Islet precursor cell (in vitro differentiated cells): Measurements from ENCODE around the gene NFS1.
"Not testable (repeated sequence)": the region's sequence is repeated elsewhere in the genome, so short reads cannot be mapped to it uniquely, and the experiment has no call there.

Experiments
- DNase-seq: peaks from one replicate; pipeline ENCODE4 v3.0.0-alpha.2; 2018

Gene NFS1

DNA sequence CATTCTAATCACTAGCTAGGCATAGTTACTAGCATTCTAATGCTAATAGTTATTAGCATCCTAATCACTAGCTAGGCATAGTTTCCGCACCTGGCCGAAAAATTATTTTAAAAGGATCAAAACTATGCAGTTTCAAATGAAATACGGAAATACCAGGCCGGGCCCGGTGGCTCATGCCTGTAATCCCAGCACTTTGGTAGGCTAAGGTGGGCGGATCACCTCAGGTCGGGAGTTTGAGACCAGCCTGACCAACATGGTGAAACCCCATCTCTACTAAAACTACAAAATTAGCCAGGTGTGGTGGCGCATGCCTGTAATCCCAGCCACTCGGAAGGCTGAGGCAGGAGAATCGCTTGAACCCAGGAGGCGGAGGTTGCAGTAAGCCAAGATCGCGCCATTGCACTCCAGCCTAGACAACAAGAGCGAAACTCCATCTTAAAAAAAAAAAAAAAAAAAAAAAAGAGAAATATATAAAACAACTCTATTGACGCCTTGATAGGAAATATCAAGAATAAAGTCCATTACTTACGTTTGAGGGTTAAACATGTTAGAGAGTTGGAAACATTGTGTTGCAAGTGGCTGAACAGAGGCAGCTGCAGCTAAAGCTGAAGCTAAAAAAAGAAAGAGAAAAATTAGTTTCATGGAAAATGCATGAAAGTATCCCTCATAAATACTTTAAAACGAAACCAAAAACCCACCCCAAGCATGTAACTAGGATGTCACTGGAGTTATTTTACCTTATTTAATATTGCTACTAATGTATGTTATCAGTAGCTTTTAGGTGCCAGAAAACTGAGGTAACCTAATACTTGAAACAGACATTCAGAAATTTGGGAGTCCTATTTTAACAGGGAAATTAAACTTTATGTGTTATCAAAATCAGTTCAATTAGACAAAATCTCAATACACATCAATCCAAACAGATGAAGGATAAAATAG is 7.7 kb upstream of the NFS1 start:
- not testable (repeated sequence) for DNase-seq

DNA sequence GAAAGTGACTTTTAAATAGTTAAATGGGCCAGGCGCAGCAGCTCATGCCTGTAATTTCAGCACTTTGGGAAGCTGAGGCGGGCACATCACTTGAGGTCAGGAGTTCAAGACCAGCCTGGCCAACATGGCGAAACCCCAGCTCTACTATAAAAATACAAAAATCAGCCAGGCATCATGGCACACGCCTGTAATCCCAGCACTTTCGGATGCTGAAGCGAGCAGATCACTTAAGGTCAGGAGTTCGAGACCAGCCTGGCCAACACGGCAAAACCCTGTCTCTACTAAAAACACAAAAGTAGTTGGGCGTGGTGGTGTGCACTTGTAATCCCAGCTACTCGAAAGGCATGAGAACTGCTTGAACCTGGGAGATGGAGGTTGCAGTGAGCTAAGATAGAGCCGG is 6.7 kb upstream of the NFS1 start:
- DNase-seq = not testable (repeated sequence)

DNA sequence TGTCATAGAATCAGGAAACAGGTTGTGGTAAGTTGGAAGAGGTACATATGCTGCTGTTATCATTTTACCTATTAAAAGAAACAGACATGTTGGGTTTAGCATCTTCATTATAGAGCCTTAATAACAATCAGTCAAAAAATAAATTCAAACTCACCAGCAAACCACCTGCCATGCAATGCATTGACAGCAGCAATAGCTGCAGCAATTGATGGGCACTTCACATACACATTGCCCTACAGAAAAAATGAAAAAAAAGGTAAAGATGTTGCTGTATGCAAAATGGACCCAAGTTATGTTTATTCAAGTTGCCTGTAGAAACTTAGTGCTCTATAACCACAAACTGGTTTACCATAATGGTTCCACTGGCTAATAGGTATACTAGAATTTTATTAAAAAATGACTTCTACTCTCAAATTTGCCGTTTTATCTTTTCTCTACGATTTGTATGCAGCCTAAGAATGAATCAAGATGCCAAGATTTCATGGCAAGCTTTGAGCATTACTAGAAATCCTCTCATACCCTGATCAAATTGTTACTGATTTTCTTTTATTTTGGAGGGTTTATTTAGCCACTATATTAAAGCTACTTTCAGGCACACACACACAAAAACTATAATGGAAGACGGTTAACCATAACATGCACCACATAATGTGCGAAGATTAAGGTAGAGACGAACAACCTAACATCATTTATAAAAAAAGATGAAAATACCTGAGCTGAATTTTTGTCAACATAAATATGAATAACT is 5.5 kb upstream of the NFS1 start:
- DNase-seq = no peak

DNA sequence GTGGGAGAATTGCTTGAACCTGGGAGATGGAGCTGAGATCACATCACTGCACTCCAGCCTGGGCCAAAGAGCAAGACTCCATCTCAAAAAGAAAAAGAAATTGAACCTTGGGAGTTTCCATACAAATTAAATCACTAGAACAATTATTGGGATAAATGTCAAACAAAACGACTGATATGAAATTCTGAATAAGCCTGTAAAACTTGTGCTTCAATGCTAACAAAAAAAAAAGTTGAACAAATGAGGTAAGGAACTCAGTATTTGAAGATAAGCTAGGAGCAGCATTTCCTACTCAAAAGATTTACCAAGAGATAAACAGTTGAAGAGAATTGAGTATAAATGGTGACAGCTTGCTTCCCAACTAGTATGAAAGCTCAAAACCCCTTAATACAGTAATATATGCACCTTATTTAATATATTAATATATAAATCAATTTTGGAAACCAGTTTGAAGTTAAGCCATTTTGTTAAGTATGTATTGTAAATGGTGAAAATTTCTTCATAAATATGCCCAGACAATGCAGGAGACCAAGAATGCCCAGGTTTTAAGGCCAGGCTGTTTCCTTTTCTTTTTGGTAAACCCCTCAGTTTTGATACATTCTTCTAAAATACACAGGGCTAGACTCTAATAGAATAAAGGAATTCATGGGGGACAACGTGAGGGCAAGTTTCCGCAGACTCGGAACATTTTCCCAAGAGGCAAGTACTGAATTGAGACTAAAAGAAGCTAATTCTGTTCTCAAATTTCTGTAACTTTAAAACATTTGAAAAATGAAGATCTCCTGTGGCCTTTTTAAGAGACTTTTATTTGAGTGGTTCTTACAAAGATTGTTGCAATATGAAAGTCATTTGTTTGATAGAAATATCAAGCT is 3.9 kb upstream of the NFS1 start:
- no peak for DNase-seq

DNA sequence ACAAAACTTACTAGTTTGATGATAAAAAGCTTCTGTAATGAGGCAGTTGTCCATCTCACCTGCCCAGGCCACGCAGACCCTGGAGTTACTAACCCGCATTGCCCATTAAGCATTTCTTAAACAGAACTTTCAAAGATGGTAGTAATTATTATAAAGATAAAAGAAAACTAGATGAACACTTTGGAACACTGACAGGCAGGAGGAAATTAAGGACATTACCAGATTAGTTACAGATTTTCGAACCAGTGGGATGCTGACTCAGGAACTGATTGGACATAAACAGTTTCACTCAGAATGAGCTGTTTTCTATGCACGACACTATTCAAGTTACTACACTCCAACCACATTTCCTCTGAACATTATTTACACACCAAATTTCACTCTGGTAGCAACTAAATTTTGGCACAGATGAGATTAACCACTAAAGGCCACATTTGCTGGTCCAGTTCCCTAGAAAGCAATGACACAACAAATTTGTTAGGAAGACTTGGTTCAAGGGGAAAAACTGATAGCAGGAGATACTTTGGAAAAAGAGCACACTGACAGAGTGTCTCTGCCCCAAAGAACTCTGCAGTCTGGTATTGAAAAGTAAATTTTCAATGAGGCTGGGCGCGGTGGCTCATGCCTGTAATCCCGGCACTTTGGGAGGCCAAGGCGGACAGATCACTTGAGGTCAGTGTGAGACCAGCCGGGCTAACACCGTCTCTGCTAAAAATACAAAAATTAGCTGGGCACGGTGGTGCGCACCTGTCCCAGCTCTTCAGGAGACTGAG is 3.1 kb upstream of the NFS1 start:
- no peak for DNase-seq

DNA sequence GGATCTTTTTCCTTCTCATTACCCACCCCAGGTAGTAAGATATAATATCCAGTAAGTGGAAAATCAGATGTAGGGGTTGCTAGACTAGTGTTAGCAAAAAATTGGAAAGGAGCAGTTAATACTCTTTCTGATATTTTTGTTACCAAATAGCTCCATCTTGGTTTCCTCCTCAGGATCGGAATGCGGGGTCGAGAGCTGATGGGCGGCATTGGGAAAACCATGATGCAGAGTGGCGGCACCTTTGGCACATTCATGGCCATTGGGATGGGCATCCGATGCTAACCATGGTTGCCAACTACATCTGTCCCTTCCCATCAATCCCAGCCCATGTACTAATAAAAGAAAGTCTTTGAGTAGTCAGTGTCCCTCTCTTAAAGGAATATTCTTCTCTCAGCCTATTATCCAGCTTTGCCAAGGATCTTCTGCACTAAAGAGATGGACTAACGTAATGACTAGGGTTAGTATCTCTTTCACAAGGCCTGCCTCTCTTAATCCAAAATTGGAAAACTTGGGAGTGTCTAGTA is 1.5 kb upstream of the NFS1 start:
- no peak for DNase-seq

DNA sequence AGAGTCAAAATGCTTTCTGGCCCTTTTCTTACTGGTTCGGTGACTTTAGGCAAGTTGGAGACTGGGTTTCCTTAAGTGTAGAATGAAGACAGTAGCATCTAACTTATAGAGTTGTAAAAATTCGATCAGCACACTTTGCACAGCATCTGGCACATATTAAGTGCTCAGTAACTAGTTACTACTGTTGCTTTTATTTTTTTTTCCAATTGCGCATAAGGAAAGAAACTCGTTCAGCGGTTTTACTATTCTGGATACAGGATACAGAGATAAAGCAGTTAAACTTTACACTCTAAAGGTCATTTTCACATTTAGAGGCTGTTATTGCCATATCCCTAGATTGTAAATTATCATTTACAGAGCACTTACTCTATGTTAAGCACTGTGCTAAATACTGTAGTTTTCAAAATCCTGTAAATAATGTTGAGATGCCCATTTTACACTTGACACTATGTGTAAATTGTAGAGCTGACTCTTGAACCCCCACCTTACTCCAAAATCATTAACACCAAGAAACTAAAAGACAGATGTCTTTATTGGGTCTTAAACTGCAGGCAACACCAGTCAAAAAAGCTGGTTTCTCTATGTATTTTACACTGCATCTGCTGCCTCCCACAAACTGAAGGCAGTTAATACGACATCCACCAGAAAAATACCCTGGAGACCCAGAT is 939 bp upstream of the NFS1 start:
- DNase-seq = no peak

DNA sequence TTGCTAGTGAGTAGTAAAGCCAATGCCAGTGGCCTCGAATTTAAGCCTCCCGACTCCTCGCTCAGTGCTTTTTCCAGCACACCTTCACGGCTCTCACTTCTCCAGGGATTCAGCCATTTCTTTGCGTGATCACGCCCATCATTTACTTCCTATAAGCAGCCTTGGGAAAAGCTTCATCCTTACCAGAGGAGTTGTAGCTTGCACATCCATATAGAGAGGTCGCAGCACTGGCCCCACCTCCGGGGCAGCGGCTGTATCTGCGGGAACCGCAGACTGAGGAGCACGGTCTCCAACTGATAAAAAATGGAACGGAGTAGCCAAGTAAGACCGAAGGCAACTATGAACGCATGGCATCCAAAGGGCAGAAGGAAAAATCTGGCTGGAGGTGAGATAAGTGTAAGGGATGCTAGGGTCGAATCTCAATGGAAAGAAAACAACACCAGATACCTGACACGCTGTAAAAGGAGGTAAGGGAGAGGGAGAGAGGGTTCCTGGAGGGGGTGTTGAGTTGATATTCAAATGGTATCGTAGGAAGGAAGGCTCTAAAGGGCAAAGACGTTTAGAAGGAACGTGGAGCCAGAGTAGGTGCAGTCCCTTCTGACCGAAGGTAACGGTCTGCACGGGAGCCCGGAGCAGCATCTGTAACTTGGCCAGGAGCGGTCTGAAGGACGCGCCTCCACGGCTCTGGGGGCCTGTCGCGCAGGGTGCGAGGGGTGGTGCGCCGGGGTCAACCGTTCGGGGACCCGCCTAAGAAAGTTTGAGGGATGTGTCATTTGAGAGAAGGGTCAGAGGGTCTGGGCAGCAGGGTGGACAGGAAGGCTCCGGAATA is 640 bp downstream of the NFS1 start:
- DNase-seq = peak; percentile 61

DNA sequence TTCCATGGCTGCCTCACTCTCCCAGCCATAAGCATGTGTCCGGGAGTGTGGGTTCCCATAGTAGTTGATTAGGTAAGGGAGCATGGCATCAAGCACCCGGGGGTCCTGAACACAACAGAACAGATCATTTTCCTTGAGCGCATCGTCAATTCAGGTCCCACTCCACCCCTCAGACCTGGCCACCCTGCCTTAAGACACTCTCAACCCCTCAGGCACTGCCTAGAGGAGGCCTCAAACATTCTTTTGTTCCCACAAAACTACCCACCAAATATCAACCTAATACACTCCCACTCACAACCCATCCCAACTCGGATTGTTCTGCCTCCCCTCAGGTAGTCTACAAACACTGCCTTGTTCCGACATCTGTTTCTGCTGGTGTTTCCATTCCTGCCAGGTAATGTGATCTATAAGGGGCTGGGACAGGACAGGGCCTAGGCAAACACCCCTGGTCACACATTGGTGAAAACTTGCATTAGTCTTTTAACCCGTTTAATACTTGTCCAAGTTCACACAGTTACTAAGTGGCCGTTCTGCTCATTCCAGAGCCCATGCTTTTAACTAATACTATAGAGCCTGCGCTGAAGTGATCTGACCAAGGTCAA is 1.4 kb downstream of the NFS1 start:
- no peak for DNase-seq

DNA sequence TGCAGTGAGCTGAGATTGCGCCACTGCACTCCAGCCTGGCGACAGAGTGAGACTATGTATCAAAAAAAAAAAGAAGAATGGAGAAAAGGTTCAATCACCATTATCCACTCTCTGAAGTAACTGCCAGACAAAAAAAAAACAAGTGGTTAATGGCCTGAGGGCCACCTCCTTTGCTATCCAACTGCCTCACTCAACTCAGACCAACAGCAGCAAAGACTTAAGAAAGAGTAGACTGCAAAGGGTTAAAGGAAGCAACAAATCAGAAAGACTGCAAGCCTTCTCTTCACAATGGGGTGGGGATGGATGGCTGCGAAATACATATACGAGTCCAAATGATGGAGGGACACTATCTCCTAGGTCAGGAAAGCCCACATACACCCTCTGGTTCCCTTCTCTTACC is 3.2 kb downstream of the NFS1 start:
- no peak for DNase-seq

DNA sequence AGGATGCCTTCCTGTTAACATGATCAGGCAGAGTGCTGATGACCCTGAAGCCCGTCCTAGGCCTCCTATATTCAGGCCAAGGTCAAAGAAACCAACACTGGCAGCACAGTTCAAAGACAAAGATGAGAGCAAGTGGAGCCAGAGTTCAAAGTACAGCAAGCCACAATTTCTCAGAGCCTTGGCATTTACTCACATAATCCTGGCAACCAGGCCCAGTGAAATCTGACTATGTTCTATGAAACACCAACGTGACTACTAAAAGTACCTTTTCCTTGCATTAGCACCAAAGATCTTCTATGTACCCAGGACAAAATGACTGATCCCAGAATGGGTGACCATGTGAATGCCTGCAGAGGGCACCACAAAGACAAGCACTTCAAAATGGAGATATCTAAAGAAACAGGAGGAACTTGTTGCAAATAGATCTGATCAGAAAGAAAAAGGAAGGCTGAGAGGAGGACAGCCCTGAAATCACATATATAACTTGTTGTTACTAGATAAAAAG is 3.9 kb downstream of the NFS1 start:
- DNase-seq = no peak

DNA sequence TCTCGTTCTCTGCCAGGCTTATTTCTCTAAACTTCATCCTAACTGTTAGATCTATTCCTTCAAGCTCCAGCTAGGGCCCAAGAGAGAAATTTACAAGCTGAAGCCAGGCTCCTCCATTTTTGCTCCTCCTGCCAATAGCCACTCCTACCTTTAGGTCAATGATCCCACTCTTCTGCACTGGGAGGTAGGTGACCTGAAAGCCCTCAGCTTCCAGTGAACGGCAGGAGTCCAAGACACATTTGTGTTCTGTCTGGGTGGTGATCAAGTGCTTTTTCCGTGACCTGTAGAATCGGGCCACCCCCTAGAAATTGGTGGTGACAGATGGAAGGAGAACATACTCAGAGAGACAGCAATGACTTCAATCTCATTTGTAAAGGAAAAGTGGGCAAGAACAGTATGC is 8.9 kb downstream of the NFS1 start:
- no peak for DNase-seq

DNA sequence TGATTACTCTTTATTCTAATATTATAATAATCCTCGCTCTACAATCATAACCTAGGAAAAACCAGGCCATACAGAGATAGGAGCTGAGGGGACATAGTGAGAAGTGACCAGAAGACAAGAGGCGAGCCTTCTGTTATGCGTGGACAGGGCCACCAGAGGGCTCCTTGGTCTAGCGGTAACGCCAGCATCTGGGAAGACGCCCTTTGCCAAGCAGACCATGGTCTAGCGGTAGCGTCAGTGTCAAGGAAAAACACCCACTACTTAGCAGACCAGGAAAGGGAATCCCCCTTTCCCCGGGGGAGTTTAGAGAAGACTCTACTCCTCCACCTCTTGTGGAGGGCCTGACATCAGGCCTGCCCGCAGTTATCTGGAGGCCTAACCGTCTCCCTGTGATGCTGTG is 12.3 kb downstream of the NFS1 start:
- DNase-seq = peak; percentile 64

DNA sequence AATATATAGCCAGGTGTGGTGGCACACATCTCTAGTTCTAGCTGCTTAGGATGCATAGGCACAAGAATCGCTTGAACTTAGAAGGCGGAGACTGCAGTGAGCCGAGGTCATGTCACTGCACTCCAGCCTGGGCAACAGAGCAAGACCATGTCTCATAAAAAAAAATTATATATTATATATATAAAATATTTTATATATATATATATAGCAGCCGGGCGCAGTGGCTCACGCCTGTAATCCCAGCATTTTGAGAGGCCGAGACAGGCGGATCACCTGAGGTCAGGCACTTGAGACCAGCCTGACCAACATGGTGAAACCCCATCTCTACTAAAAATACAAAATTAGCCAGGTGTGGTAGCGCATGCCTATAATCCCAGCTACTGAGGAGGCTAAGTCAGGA is 13.8 kb downstream of the NFS1 start:
- not testable (repeated sequence) for DNase-seq

DNA sequence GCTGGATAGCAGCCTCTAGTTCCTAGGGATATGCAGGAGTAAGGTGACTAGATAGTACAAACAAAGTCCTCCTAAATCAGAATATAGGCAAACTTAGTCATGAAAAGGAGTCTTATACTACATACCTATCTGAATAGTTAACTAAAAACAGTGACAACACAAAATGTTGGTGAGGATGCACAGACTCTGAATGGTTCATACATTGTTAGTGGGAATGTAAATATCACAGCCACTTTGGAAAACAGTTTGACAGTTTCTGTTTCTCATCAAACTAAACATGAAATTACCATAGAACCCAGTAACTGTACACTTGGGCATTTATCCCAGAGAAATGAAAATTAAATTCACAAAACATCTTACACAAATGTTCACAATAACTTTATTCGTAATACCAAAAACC is 17.2 kb downstream of the NFS1 start:
- no peak for DNase-seq

DNA sequence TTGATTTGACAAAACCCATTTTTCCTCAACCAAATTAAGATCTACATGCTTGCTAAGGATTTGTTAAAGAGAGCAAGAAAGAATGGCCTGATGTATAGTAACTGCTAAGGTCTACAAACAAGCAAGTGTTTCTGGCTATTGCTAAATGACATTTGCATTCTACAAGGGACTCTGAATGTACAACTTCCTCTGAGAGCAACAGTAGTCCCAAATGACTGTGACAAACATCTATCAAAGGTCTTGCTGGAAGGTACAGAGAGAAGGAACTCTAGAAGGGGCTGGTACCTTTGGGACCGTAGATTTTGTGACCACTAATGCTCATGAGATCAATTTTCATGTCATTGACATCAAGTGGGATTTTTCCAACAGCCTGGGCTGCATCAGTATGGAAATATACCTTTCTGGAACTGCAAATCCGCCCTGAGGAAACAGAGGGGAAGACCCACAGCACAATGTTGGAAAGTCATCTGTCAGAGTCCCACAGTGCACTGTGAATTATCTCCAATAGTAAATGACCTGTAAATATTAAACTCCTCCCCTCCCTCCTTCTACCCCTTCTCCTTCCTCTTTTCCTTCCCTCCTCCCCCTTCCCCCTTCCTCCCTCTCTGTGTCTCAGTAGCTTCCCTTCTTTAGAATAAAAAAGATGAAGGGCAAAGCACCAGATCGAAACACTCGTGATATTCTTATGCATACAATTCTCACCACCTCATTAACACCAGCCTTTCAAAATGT is 18.5 kb downstream of the NFS1 start:
- no peak for DNase-seq

DNA sequence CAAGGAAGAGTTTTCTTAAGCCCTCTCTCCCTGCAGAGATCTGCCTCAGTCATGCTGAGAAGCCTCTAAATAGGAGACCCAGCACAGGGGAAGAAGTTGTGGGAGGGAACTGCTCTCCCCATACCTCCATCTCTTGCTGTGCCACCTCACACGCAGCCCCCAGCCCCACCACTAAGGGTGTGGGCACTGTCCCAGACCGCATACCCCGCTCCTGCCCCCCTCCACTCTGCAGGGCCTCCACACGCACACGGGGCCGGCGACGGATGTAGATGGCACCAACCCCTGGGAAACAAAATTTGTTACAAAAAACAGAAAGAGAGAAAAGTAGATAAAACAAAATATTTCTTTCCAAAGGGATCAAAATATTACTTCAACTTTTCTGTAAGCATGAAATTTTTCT is 24.2 kb downstream of the NFS1 start:
- DNase-seq = no peak

DNA sequence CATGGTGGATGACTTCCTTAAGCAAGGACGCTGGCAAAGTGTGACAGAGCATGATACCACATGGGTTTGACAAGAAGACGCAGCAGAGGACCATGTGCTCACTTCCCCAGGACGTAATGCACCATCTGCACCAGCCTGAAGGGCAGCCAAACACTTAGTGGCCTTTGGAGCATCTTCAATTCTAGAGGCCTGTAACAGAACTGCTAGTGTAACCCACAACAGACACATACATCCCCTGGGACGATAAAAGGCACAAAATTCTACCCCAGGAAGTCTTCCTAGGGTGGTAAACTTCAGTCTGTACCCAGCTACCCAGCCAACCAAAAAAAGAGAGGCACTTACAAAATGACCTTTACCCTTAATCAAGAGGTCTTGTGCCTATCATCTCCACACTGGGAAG is 25.3 kb downstream of the NFS1 start:
- DNase-seq = no peak

DNA sequence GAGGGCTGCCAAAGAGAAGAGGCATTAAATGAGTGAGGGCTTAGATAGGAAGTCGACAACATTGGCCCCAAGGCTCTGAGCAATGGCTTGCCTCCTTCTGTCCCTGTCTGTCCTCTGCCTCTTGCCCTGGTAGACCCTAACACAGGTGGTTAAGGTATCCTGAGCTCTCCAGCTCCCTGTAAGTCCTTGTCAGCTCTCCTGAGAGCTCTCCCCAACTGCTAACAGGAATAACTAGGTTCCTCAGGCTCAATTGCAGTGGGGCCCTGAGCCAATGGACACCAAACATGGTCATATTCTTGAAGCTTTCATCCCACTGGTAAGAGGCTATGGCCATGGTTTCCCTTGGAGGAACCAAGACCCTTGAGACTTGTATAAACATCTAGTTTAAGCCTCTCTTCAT is 29.5 kb downstream of the NFS1 start:
- DNase-seq = no peak
